COLO668 (cell line): Measurements from ENCODE around the gene CRYZ.

ENCODE experiments used
- DNase-seq: peaks from one replicate; lab custom pipeline; 2025; ENCODE audit not compliant: unreplicated experiment; lab: John Stamatoyannopoulos, UW

Gene CRYZ

GRCh38 chr1:74731399-74732052, 1.3 kb downstream of the CRYZ start:
- no peak for DNase-seq

DNA sequence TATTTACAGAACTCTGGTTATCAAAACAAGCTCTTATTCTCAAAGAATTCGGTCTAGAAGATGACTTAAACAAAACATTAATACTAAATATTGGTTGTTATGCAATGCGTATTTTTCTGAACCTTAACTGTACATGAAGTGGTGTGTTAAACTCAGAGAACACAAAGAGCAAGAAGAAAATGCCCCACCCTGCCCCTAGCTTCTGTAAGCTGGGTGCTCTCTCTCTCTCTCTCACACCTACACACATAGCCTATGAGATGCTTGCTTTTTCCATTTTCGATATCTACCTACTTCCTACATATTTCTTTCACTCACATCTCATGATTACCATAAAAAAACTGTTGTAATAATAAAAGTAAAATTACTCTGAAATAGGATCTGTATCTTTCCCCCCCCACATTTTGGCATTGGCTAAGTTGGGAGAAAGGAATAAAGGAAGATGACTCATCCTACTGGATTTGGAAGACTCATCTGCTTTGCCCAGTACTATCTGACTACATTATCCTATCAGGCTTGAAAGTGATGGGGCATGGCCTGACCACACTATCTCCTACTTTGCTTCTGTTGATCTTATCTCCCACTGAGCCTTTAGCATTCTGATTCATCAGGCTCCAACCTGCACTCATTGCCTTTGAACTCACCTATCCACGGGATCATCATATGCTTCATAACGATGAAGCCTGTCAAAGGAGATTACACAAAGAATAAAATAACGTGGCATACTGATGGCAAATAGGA, 2.9 kb downstream of the CRYZ start:
- DNase-seq, result no peak

- DNase-seq, result no peak
Observed at GRCh38 chr1:74728736-74729135, 4.1 kb downstream of the CRYZ start.

DNA sequence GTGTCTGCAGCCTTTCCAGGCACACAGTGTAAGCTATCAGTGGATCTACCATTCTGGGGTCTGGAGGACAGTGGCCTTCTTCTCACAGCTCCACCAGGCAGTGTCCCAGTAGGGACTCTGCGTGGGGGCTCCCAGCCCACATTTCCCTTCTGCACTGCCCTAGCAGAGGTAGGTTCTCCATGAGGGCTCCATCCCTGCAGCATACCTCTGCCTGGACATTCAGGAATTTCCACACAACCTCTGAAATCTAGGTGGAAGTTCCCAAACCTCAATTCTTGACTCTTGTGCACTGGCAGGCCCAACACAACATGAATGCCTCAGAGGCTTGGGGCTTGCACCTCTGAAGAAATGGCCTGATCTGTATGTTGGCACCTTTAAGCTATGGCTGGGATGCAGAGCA, 6.8 kb downstream of the CRYZ start:
- DNase-seq, result no peak

GRCh38 chr1:74717626-74718025, 15.2 kb downstream of the CRYZ start:
- no peak for DNase-seq

GRCh38 chr1:74716822-74717221, 16.0 kb downstream of the CRYZ start:
- no peak for DNase-seq

DNA sequence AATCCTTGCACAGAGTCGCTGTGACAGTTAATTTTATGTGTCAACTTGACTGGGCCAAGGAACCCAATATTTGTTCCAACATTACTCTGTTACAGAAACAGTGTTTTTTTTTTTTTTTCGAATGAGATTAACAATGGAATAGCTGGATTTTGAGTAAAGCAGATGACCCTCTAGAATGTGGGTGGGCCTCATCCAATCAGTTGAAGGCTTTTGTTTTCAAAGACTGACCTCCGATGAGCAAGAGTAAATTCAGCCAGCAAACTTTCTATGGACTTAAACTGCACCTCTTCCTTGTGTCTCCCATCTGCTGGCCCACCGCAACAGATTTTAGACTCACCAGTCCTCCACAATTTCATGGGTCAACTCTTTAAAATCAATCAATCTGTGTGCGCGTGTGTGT, 17.0 kb downstream of the CRYZ start:
- DNase-seq, result no peak

GRCh38 chr1:74715236-74715502, 17.7 kb downstream of the CRYZ start:
- no peak for DNase-seq

- DNase-seq, result no peak
Observed at GRCh38 chr1:74714429-74715235, 18.2 kb downstream of the CRYZ start.

DNA sequence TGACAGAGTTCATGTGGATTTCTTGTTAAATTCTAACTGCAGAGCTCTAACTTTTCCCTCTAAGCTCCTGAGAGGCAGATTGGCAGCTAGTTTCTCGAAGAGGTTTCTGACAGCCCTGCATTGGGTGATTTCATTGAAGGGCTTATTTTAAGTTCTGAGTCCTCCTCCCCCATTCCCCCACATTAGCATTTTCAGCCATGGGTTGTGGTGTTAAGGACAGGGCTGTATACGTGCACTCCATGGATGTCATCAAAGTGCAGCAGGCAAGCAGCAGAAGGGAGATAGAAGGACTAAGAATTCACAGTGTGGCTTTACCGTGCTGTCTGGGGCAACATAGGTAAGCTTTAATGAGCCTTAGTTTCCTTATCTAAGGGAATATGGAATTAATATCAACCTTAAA, 19.0 kb downstream of the CRYZ start:
- DNase-seq, result no peak

GRCh38 chr1:74712881-74713280, 20.0 kb downstream of the CRYZ start:
- DNase-seq, result no peak

DNA sequence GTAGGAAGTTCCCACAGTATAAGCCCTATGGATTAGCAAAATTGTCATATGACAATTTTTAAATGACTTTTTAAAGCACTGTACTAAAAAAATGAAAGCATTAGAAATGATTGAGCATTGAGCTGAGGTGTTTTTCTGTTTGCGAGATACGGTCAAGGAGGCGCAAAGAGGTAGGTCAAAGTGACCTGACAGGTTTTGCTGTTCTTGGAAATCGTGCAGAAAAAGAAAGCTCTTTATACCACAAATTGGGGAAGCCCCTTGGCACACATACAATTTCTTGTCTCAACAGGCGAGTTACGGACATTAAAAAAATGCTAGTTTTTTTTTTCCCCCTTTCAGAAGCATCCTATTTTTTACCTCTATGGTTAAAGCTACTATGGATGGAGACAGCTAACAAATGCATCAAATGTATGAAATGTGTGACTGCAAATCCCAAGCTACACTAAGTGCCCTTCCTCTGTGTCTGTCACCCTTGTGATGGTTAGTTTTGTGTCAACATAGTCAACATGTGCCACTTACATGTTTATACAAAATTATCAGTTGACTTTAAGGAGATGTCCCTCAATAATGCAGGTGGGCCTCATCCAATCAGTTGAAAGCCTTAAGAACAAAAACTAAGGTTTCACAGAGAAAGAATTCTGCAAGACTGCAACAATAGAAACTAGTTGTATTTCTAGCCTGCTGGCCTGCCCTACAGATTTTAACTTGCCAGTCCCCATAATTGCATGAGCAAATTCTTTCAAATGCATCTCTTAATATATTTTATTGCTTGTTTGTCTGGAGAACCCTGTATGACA, 29.3 kb downstream of the CRYZ start:
- DNase-seq, result no peak

- DNase-seq, result no peak
Observed at GRCh38 chr1:74699331-74699730, 33.5 kb downstream of the CRYZ start.

- no peak for DNase-seq
Observed at GRCh38 chr1:74697832-74698231, 35.0 kb downstream of the CRYZ start.

DNA sequence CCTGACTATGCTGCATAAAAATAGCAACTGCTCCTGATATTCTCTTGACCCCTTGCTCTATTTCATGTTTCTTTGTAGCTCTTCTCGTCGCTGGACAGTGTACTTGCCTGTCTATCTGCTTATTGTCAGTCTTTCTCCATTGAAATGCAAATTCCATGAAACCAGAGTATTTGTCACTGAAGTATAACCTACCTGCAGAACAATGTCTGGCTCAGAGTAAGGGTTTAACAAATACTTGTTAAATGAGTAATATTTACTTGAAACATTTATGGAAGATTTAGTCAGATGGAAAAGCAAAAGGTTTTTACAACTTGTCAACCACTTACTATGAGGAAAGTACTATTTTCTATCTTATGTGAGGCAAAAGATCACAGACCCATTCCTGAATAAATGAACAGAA, 39.4 kb downstream of the CRYZ start:
- DNase-seq, result no peak

GRCh38 chr1:74690909-74691308, 41.9 kb downstream of the CRYZ start:
- DNase-seq, result no peak

DNA sequence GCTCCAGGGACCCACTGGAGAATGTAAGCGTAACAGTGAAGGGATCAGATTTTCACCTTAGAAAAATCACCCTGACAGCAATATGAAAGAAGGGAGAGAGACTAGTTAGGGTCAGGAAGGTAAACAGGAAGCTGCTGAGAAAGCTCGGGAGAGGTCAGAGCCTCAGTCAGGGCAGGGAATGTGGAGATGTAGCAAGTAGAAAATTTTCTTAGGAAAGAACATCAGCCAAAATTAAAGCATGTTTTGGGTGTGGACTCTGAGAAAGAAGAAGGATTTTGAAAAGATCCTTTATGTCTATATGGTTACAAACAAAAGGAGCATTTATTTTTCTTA, 42.5 kb downstream of the CRYZ start:
- DNase-seq, result no peak

GRCh38 chr1:74689621-74690363, 43.1 kb downstream of the CRYZ start:
- DNase-seq, result peak; percentile 67

- DNase-seq, result no peak
Observed at GRCh38 chr1:74686928-74687327, 45.9 kb downstream of the CRYZ start.

DNA sequence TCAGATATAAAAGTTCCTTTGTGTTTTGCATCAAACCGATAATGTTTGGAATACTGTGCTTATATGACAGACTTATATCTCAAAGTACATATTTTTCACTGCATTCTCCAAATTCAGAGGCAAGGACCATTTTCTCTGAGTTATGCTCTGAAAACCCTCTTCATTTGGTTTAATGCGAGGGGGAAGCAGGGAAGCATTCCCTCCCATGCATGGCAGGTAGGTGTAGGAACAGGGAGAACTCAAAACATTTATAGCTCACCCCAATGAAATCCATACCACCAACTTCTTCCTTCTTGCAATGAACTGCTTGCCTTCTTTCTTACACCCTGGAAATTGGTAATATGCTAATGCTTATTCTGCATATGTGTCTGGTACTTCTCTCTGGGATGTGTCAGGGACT, 48.5 kb downstream of the CRYZ start:
- no peak for DNase-seq

DNA sequence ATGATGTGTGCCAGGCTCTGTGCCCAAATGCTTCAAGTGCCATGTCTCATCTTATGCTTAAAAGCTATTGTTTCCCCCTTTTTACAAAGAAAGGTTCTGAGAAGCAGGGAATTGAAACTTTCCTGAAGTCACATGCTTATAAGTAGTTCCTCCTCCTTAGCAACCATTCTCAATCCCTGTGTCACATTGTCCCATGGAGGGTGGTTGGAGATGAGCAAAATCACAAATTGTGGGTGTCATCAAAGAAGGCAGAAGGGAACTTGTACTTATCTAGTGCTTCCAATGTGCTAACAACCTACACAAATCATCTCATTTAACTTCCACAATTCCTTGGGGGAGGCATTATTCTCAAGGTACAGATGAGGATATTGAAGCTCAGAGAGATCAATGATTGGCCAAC, 49.2 kb downstream of the CRYZ start:
- no peak for DNase-seq
